GM12878 (cell line): ENCODE measurements around the gene PPIF. TPM values are rescaled to one million over a fixed set of nuclear protein-coding genes. Genes with fewer than 3 reads are reported as not detected.
A peak's percentile ranks its signal among the peaks of the same experiment; 100 is the strongest.

Experiments used
- ATAC-seq: fragments of 200-7000 bp; cut with Tn5 transposase; 3 replicates; pipeline ENCODE4 v1.9.1; 2020; ENCODE audit warnings: mild to moderate bottlenecking, moderate library complexity
- BruUV-seq: library from RNA; stranded (reverse); fragments of 400-500 nt; replicated peaks from 2 replicates; lab custom pipeline; 2021; lab: Mats Ljungman, UMichigan
- CTCF ChIA-PET: fragments of 300-600 bp; sonication (Branson Sonifier 250); formaldehyde crosslinking; extraction: SDS; loops from one replicate; lab custom pipeline; 2021; ENCODE audit warnings: inconsistent platforms; lab: Yijun Ruan, JAX
- POLR2A ChIA-PET: fragments of 350-600 bp; formaldehyde crosslinking; extraction: SDS; loops from one replicate; lab custom pipeline; 2021; ENCODE audit warnings: inconsistent platforms; lab: Charles Lee
- RAD21 ChIA-PET: fragments of 300-600 bp; sonication (Branson Sonifier 250); formaldehyde crosslinking; loops from one replicate; lab custom pipeline; 2023; ENCODE audit warnings: antibody characterized with exemption; ENCODE audit not compliant: unreplicated experiment; lab: Charles Lee
- SMC1A ChIA-PET: fragments of 300-600 bp; sonication (Branson Sonifier 250); formaldehyde crosslinking; loops from one replicate; lab custom pipeline; 2023; ENCODE audit not compliant: unreplicated experiment, uncharacterized antibody; lab: Charles Lee
- DNase-seq: peaks from one replicate; pipeline ENCODE4 v3.0.0-alpha.2; 2011; ENCODE audit warnings: low read depth, low spot score
- FAIRE-seq: peaks from 3 replicates; lab custom pipeline; 2011; peaks lifted over from hg19 to GRCh38; lab: Jason Lieb, UNC
- H2AFZ ChIP-seq: 2 replicates; pipeline ENCODE4 v1.6.0; 2011; ENCODE audit warnings: low read depth, low read length, control low read depth; ENCODE audit not compliant: control insufficient read depth
- H3K27ac ChIP-seq: 2 replicates; pipeline ENCODE4 v1.5.1; 2011; ENCODE audit warnings: control low read depth; ENCODE audit not compliant: control insufficient read depth, insufficient read depth
- H3K27me3 ChIP-seq, 2 experiments: replicated peaks in 1 of 2; 2 replicates each; pipeline versions ENCODE4 v1.6.0 to v1.6.1; 2011; ENCODE audit warnings: low read length in 1 of 2; ENCODE audit not compliant: control insufficient read depth in 2 of 2, insufficient read depth in 2 of 2
- H3K36me3 ChIP-seq, 2 experiments: 2 replicates each; pipeline ENCODE4 v1.5.1; 2011; ENCODE audit warnings: low read length in 1 of 2; ENCODE audit not compliant: control insufficient read depth in 2 of 2, insufficient read depth in 2 of 2
- H3K4me1 ChIP-seq: 2 replicates; pipeline ENCODE4 v1.6.1; 2011; ENCODE audit warnings: mild to moderate bottlenecking, low read length, moderate library complexity, mixed read lengths; ENCODE audit not compliant: control insufficient read depth, insufficient read depth
- H3K4me2 ChIP-seq: 2 replicates; pipeline ENCODE4 v1.6.0; 2011; ENCODE audit warnings: control low read depth; ENCODE audit not compliant: control insufficient read depth, insufficient read depth
- H3K4me3 ChIP-seq: fragments of 200-600 bp; sonication (generic); 2 replicates; pipeline ENCODE4 v1.5.1; 2016
- H3K79me2 ChIP-seq: 2 replicates; pipeline ENCODE4 v1.6.0; 2011; ENCODE audit warnings: low read length; ENCODE audit not compliant: control insufficient read depth, insufficient read depth
- H3K9ac ChIP-seq: 2 replicates; pipeline ENCODE4 v1.8.0; 2011; ENCODE audit warnings: low read length, control low read depth, mixed read lengths; ENCODE audit not compliant: control insufficient read depth, insufficient read depth
- H3K9me3 ChIP-seq: replicated peaks from 3 replicates; pipeline ENCODE4 v1.5.1; 2011; ENCODE audit warnings: mild to moderate bottlenecking, low read length; ENCODE audit not compliant: control insufficient read depth, insufficient read depth
- H4K20me1 ChIP-seq: 2 replicates; pipeline ENCODE4 v1.6.0; 2011; ENCODE audit not compliant: control insufficient read depth, insufficient read depth
- CTCF ChIP-seq, 3 experiments: IDR thresholded peaks in 2 of 3; conservative IDR thresholded peaks in 1 of 3; 2 replicates each; pipeline ENCODE4 v1.5.1; 2011; ENCODE audit warnings: low read depth in 3 of 3, low read length in 3 of 3, mild to moderate bottlenecking in 3 of 3, control low read depth in 2 of 3, moderate library complexity in 2 of 3, inconsistent platforms in 1 of 3, mixed read lengths in 1 of 3; ENCODE audit not compliant: control insufficient read depth in 2 of 3, insufficient read depth in 1 of 3; ENCODE audit errors: extremely low read depth in 1 of 3
- DPF2 ChIP-seq: fragments of 450-650 bp; IDR thresholded peaks from 2 replicates; pipeline ENCODE4 v1.6.1; 2017; ENCODE audit warnings: mild to moderate bottlenecking
- GABPA ChIP-seq: IDR thresholded peaks from 2 replicates; pipeline ENCODE4 v1.6.1; 2014; ENCODE audit warnings: antibody characterized with exemption, low read depth, mild to moderate bottlenecking, inconsistent platforms
- GATAD2B ChIP-seq: fragments of 450-650 bp; conservative IDR thresholded peaks from 2 replicates; pipeline ENCODE4 v1.6.1; 2017; ENCODE audit warnings: low read depth, mild to moderate bottlenecking, moderate library complexity
- JUNB ChIP-seq: IDR thresholded peaks from 2 replicates; pipeline ENCODE4 v1.6.1; 2016; ENCODE audit warnings: antibody characterized with exemption, mild to moderate bottlenecking
- MTA3 ChIP-seq: IDR thresholded peaks from 2 replicates; pipeline ENCODE4 v1.6.1; 2012; ENCODE audit warnings: low read length, inconsistent platforms, borderline replicate concordance
- NFYA ChIP-seq: IDR thresholded peaks from 2 replicates; pipeline ENCODE4 v1.6.1; 2011; ENCODE audit warnings: low read depth, mild to moderate bottlenecking, low read length, improper control_type of control experiment, borderline replicate concordance
- POU2F2 ChIP-seq: IDR thresholded peaks from 3 replicates; pipeline ENCODE4 v1.6.1; 2011; ENCODE audit warnings: low read depth, mild to moderate bottlenecking, low read length, borderline replicate concordance
- RAD51 ChIP-seq: fragments of 450-650 bp; IDR thresholded peaks from 2 replicates; pipeline ENCODE4 v1.6.1; 2016; ENCODE audit warnings: moderate library complexity, mild to moderate bottlenecking, inconsistent platforms
- SMC3 ChIP-seq: IDR thresholded peaks from 2 replicates; pipeline ENCODE4 v1.6.1; 2011; ENCODE audit warnings: low read length, improper control_type of control experiment, borderline replicate concordance
- TBL1XR1 ChIP-seq: IDR thresholded peaks from 2 replicates; pipeline ENCODE4 v1.6.1; 2012; ENCODE audit warnings: low read depth, low read length, improper control_type of control experiment
- YY1 ChIP-seq: IDR thresholded peaks from 2 replicates; pipeline ENCODE4 v1.6.1; 2011; ENCODE audit warnings: low read depth, mild to moderate bottlenecking, low read length
- ZBTB4 ChIP-seq: fragments of 450-650 bp; formaldehyde crosslinking; IDR thresholded peaks from 2 replicates; pipeline ENCODE4 v1.4.0; 2022; ENCODE audit warnings: mild to moderate bottlenecking, moderate library complexity
- WGBS: methylation state at CpG from one replicate; pipeline ENCODE4 v1.1.6; 2016; ENCODE audit warnings: low lambda C conversion rate; ENCODE audit not compliant: insufficient replicate concordance, insufficient coverage; ENCODE audit errors: missing lambda C conversion rate; 5-methylcytosine and 5-hydroxymethylcytosine counted together
- in situ Hi-C: fragments of 300-500 bp; cut with MboI; formaldehyde crosslinking; loops from 9 replicates; pipeline ENCODE4 v1.14.3; 2018; ENCODE audit warnings: mixed read lengths
- intact Hi-C: fragments of 100-400 bp; cut with micrococcal nuclease; formaldehyde crosslinking; loops from one replicate; pipeline ENCODE4 v1.14.2; 2022; ENCODE audit not compliant: unreplicated experiment
- polyA plus RNA-seq, 11 experiments: library from polyadenylated mRNA; depleted of rRNA in 4 of 11; unstranded in 6 of 11; stranded (reverse) in 5 of 11; fragments of >200 nt; fragmentation: Nextera tagmentation in 4 of 11; fragmentation: Illumina TruSeq in 1 of 11; extraction: Ambion mirVana in 4 of 11; extraction: Trizol in 1 of 11; gene quantifications; 1 replicate in 1 of 11; 2 replicates in 10 of 11; pipeline versions ENCODE4 v1.2.1 to v1.2.3, GENCODE V29; 2011 to 2016; ENCODE audit warnings: inconsistent platforms in 2 of 11, missing spikeins in 2 of 11, low read depth in 1 of 11
- total RNA-seq, 4 experiments: library from RNA; depleted of rRNA in 3 of 4; stranded (reverse); fragments of >200 nt in 3 of 4; fragmentation: Illumina TruSeq in 1 of 4; extraction: Trizol in 1 of 4; gene quantifications; 2 replicates each; pipeline versions ENCODE4 v1.2.1 to v1.2.3, GENCODE V29; 2013 to 2021
- TF ChIP-seq, protein P1 (sequence below): fragments of 450-650 bp; IDR thresholded peaks from 2 replicates; pipeline ENCODE4 v1.6.1; 2018; ENCODE audit warnings: mild to moderate bottlenecking, low read depth, moderate library complexity; ENCODE audit not compliant: partially characterized antibody

Gene PPIF
- total and polyA plus RNA-seq, 10 of the 15 experiments (the other 5 are each of a cell fraction or from before 2014, with no cell fraction given): 28.8 to 180 (median 128) TPM

DNA sequence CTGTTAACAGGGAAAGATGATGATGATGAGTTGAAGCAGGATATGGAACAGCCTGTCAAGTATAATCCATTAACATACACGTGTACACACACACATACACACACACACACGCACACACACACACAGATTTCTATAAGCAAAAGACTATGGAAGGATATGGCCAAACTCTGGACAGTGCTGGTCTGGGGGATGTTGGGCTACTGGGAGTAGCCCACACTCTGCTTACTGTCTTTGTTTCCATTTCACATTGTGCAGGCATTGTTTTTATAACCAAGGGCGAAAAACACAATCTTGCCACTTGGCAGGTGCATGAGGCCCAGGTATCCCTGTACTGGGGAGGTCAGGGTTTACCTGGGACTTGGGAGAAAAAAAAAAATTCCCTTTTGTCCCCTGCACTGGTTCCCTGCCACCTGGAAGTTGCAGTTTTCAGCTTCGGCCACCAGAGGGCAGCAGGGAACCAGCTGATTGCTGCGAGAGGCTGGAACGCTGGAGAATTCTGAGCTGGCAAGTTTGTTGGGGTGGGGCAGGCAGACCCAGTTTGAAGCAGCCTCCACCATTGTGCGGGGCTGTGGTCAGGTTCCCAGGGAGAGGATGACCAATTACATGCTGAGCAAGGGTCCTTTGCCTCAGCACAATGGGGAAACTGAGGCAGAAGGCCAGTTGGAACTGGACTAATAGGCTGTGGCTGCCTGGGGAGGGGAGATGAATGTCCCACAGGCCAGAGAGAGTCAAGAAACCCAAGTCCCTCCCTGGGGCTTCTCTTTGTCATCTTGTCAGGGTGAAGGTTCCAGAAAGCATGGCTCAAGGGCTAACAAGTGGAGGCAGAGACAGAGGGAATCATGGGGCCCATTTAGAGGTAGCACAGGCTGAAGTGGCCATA, 27.3 kb downstream of the PPIF start:
- ATAC-seq: peak; percentile 95
- no peak overlapping the region for H3K4me3 ChIP-seq
- RAD21 ChIA-PET: interaction anchor here (0.6 to 2.8 kb wide), 24 partner anchors 9 to 164 kb away, joined by 3 to 25 read pairs (median 3); no protein-coding TSS in a partner anchor
- H3K27ac ChIP-seq: no peak overlapping the region
- CTCF ChIA-PET: interaction anchor here (0.6 to 5.1 kb wide), 46 partner anchors 8 to 1036 kb away, joined by 3 to 100 read pairs (median 5); partner anchors contain the start of gene ZCCHC24
- DNase-seq: no peak
- no TSS peak for BruUV-seq
- H3K27me3 ChIP-seq: no peaks in the 10 kb centered on the region; a peak in 2 of 4 replicates
- in situ Hi-C loops (loop anchor here (5.0 kb wide), 1 partner anchor 93 kb away; no protein-coding TSS in a partner anchor), intact Hi-C loops (loop anchor here (1.0 kb wide), 3 partner anchors 93 to 117 kb away; no protein-coding TSS in a partner anchor)
- no peaks in the 10 kb centered on the region; the same call in 1 of the 3 replicates for H3K9me3 ChIP-seq
- H3K9ac ChIP-seq: no peak overlapping the region
- no peak overlapping the region for H2AFZ ChIP-seq
- H3K4me2 ChIP-seq: no peak overlapping the region
- H3K36me3 ChIP-seq: no peaks in the 10 kb centered on the region
- H3K4me1 ChIP-seq: no peaks in the 10 kb centered on the region
- no peaks in the 10 kb centered on the region for H4K20me1 ChIP-seq
- POLR2A ChIA-PET: interaction anchor here (0.6 to 0.7 kb wide), 2 partner anchors 9 to 15 kb away, joined by 3 to 5 read pairs; no protein-coding TSS in a partner anchor
- 2% methylated on average over 7 of the region's 7 CpGs for WGBS
- no peaks in the 10 kb centered on the region for H3K79me2 ChIP-seq
- SMC1A ChIA-PET: interaction anchor here (0.6 to 2.8 kb wide), 22 partner anchors 9 to 634 kb away, joined by 3 to 36 read pairs (median 4); no protein-coding TSS in a partner anchor
- peak; percentile 72 for FAIRE-seq
- TF ChIP-seq JUNB (no peak), MTA3 (no peak), ZBTB4 (no peak), TBL1XR1 (no peak), YY1 (peak; percentile 70; the same call in 1 of the 2 replicates), GABPA (no peak), GATAD2B (no peak), POU2F2 (0 out of 3 replicates have a peak, but pooled peaks have one; percentile 55), NFYA (no peak), RAD51 (no peak), SMC3 (peak; percentile 90), CTCF (IDR thresholded peaks at IDR 0.05 in 2 of 3, conservative IDR thresholded peaks at IDR 0.05 in 1 of 3; ENCODE audit: control insufficient read depth in 2 of 3, extremely low read depth in 1 of 3, insufficient read depth in 1 of 3, low read depth in 3 of 3, low read length in 3 of 3) (peak; percentile 94 to 98 (median 98)), DPF2 (no peak)
- TF ChIP-seq, protein P1, sequence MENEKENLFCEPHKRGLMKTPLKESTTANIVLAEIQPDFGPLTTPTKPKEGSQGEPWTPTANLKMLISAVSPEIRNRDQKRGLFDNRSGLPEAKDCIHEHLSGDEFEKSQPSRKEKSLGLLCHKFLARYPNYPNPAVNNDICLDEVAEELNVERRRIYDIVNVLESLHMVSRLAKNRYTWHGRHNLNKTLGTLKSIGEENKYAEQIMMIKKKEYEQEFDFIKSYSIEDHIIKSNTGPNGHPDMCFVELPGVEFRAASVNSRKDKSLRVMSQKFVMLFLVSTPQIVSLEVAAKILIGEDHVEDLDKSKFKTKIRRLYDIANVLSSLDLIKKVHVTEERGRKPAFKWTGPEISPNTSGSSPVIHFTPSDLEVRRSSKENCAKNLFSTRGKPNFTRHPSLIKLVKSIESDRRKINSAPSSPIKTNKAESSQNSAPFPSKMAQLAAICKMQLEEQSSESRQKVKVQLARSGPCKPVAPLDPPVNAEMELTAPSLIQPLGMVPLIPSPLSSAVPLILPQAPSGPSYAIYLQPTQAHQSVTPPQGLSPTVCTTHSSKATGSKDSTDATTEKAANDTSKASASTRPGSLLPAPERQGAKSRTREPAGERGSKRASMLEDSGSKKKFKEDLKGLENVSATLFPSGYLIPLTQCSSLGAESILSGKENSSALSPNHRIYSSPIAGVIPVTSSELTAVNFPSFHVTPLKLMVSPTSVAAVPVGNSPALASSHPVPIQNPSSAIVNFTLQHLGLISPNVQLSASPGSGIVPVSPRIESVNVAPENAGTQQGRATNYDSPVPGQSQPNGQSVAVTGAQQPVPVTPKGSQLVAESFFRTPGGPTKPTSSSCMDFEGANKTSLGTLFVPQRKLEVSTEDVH: no peak
